H1 (cell line): Measurements from ENCODE around the gene CYP4A22. TPM values are rescaled to one million over a fixed set of nuclear protein-coding genes. Genes with fewer than 3 reads are reported as not detected.
"Not testable (repeated sequence)": the region's sequence is repeated elsewhere in the genome, so short reads cannot be mapped to it uniquely, and the experiment has no call there.

Source experiments
- CTCF ChIA-PET: fragments of 300-600 bp; sonication (Branson Sonifier 250); formaldehyde crosslinking; loops from one replicate; lab custom pipeline; 2021; ENCODE audit not compliant: partially characterized antibody; lab: Charles Lee
- POLR2A ChIA-PET: fragments of 300-600 bp; sonication (Branson Sonifier 250); formaldehyde crosslinking; loops from one replicate; lab custom pipeline; 2021; ENCODE audit warnings: inconsistent platforms; ENCODE audit not compliant: partially characterized antibody; lab: Charles Lee
- DNase-seq, 2 experiments: peaks; one replicate each; pipeline versions ENCODE4 v3.0.0 to v3.0.0-alpha.2; 2010 to 2022; ENCODE audit warnings: low spot score in 2 of 2, low read depth in 1 of 2, mixed read lengths in 1 of 2
- FAIRE-seq: peaks from 2 replicates; lab custom pipeline; 2011; peaks lifted over from hg19 to GRCh38; lab: Jason Lieb, UNC
- H2AFZ ChIP-seq: 2 replicates; pipeline ENCODE4 v1.8.1; 2012; ENCODE audit warnings: low read length, inconsistent platforms
- H2AK5ac ChIP-seq: 2 replicates; pipeline ENCODE4 v1.6.1; 2013; ENCODE audit warnings: low read depth, low read length
- H2BK120ac ChIP-seq: replicated peaks from 2 replicates; pipeline ENCODE3; 2013; ENCODE audit warnings: low read depth, low read length, inconsistent platforms
- H2BK12ac ChIP-seq: 2 replicates; pipeline ENCODE4 v1.6.1; 2013; ENCODE audit warnings: low read depth, low read length
- H2BK15ac ChIP-seq: 2 replicates; pipeline ENCODE4 v1.6.1; 2013; ENCODE audit warnings: low read length
- H2BK20ac ChIP-seq: 2 replicates; pipeline ENCODE4 v1.6.1; 2013; ENCODE audit warnings: low read length
- H2BK5ac ChIP-seq: 2 replicates; pipeline ENCODE4 v1.6.1; 2013; ENCODE audit warnings: low read depth, low read length
- H3K14ac ChIP-seq: 2 replicates; pipeline ENCODE4 v1.6.1; 2013; ENCODE audit warnings: inconsistent platforms; ENCODE audit not compliant: insufficient read length
- H3K18ac ChIP-seq: 2 replicates; pipeline ENCODE4 v1.6.1; 2013; ENCODE audit warnings: low read length; ENCODE audit errors: extremely low read depth
- H3K23ac ChIP-seq: 2 replicates; pipeline ENCODE4 v1.6.1; 2013; ENCODE audit warnings: inconsistent platforms; ENCODE audit not compliant: insufficient read length
- H3K23me2 ChIP-seq: 2 replicates; pipeline ENCODE4 v1.6.1; 2013; ENCODE audit warnings: low read depth, low read length
- H3K27ac ChIP-seq: 2 replicates; pipeline ENCODE4 v1.6.1; 2011; ENCODE audit warnings: low read depth, low read length, inconsistent platforms
- H3K27me3 ChIP-seq, 4 experiments: replicated peaks in 1 of 4; 1 replicate in 1 of 4; 2 replicates in 3 of 4; pipeline versions ENCODE4 v1.6.1 to v1.8.1; 2011 to 2013; ENCODE audit warnings: low read length in 3 of 4, mild to moderate bottlenecking in 3 of 4, inconsistent platforms in 2 of 4, mixed read lengths in 2 of 4, moderate library complexity in 1 of 4; ENCODE audit not compliant: control insufficient read depth in 3 of 4, insufficient read depth in 3 of 4; ENCODE audit errors: extremely low read depth in 1 of 4
- H3K36me3 ChIP-seq, 4 experiments: 2 replicates each; pipeline versions ENCODE4 v1.6.1 to v1.8.1; 2011 to 2013; ENCODE audit warnings: mild to moderate bottlenecking in 4 of 4, low read length in 3 of 4, moderate library complexity in 2 of 4, control low read depth in 1 of 4, inconsistent platforms in 1 of 4; ENCODE audit not compliant: insufficient read depth in 4 of 4, control insufficient read depth in 2 of 4
- H3K4ac ChIP-seq: replicated peaks from 2 replicates; pipeline ENCODE3; 2013; ENCODE audit warnings: low read length, low read depth, mixed read lengths, inconsistent platforms; ENCODE audit not compliant: insufficient read length
- H3K4me1 ChIP-seq, 4 experiments: replicated peaks in 1 of 4; 1 replicate in 1 of 4; 2 replicates in 3 of 4; pipeline versions ENCODE4 v1.6.1 to v1.8.1; 2011 to 2013; ENCODE audit warnings: low read length in 3 of 4, inconsistent platforms in 2 of 4, mixed read lengths in 1 of 4; ENCODE audit not compliant: insufficient read depth in 4 of 4, control insufficient read depth in 3 of 4
- H3K4me2 ChIP-seq, 2 experiments: 2 replicates each; pipeline versions ENCODE4 v1.6.1 to v1.8.1; 2011 to 2013; ENCODE audit warnings: low read depth in 2 of 2, low read length in 2 of 2, control low read depth in 1 of 2, inconsistent platforms in 1 of 2, mild to moderate bottlenecking in 1 of 2; ENCODE audit not compliant: insufficient read depth in 1 of 2
- H3K4me3 ChIP-seq, 4 experiments: fragments of 200-600, 300-600 bp in 1 of 4; sonication (generic), shearing (Covaris generic), sonication (Bioruptor Twin) in 1 of 4; 2 replicates each; pipeline versions ENCODE4 v1.5.1 to v1.8.1; 2011 to 2016; ENCODE audit warnings: low read length in 4 of 4, low read depth in 3 of 4, control low read depth in 2 of 4, inconsistent platforms in 2 of 4, mild to moderate bottlenecking in 2 of 4, mixed read lengths in 1 of 4, moderate library complexity in 1 of 4; ENCODE audit not compliant: insufficient read depth in 2 of 4; ENCODE audit errors: extremely low read depth in 1 of 4
- H3K56ac ChIP-seq: replicated peaks from 2 replicates; pipeline ENCODE3; 2013; ENCODE audit warnings: low read depth, mild to moderate bottlenecking, mixed read lengths, low read length, inconsistent platforms; ENCODE audit not compliant: insufficient read length
- H3K79me1 ChIP-seq: 2 replicates; pipeline ENCODE4 v1.6.1; 2013; ENCODE audit warnings: low read depth, low read length, control low read depth
- H3K79me2 ChIP-seq, 2 experiments: 2 replicates each; pipeline versions ENCODE4 v1.6.1 to v1.8.1; 2012 to 2013; ENCODE audit warnings: low read length in 2 of 2, mild to moderate bottlenecking in 2 of 2, inconsistent platforms in 1 of 2; ENCODE audit not compliant: insufficient read depth in 2 of 2, control insufficient read depth in 1 of 2
- H3K9ac ChIP-seq, 4 experiments: replicated peaks in 1 of 4; 1 replicate in 1 of 4; 2 replicates in 3 of 4; pipeline versions ENCODE4 v1.6.1 to v1.8.1; 2011 to 2013; ENCODE audit warnings: low read depth in 3 of 4, low read length in 3 of 4, control low read depth in 2 of 4, mild to moderate bottlenecking in 2 of 4, moderate library complexity in 2 of 4, inconsistent platforms in 1 of 4; ENCODE audit errors: extremely low read depth in 1 of 4
- H3K9me3 ChIP-seq, 2 experiments: 2 replicates each; pipeline versions ENCODE4 v1.6.1 to v1.8.1; 2012 to 2013; ENCODE audit warnings: mild to moderate bottlenecking in 2 of 2, moderate library complexity in 2 of 2, control low read depth in 1 of 2, inconsistent platforms in 1 of 2, low read depth in 1 of 2, low read length in 1 of 2, mixed read lengths in 1 of 2; ENCODE audit not compliant: insufficient read depth in 2 of 2
- H4K20me1 ChIP-seq, 2 experiments: replicated peaks in 1 of 2; 2 replicates each; pipeline versions ENCODE3 to v1.8.1; 2011 to 2013; ENCODE audit warnings: inconsistent platforms in 2 of 2, low read length in 2 of 2, mild to moderate bottlenecking in 1 of 2; ENCODE audit not compliant: insufficient read depth in 2 of 2, control insufficient read depth in 1 of 2
- H4K5ac ChIP-seq: 2 replicates; pipeline ENCODE4 v1.6.1; 2013; ENCODE audit warnings: low read length, low read depth, mixed read lengths, inconsistent platforms; ENCODE audit not compliant: insufficient read length
- H4K8ac ChIP-seq: 2 replicates; pipeline ENCODE4 v1.8.0; 2013; ENCODE audit warnings: mild to moderate bottlenecking, moderate library complexity, low read length, inconsistent platforms; ENCODE audit not compliant: insufficient read depth; ENCODE audit errors: extremely low read depth
- H4K91ac ChIP-seq: replicated peaks from 2 replicates; pipeline ENCODE3; 2013; ENCODE audit warnings: low read length, mixed read lengths, inconsistent platforms; ENCODE audit not compliant: insufficient read length
- CTCF ChIP-seq, 3 experiments: IDR thresholded peaks; 1 replicate in 2 of 3; 2 replicates in 1 of 3; pipeline versions ENCODE4 v1.5.1 to v1.6.1; 2011; ENCODE audit warnings: low read length in 3 of 3, mild to moderate bottlenecking in 3 of 3, inconsistent platforms in 2 of 3, low read depth in 1 of 3, moderate library complexity in 1 of 3; ENCODE audit not compliant: insufficient read depth in 1 of 3; ENCODE audit errors: control extremely low read depth in 1 of 3
- HDAC2 ChIP-seq, 2 experiments: fragments of 300-600 bp in 1 of 2; sonication (generic) in 1 of 2; IDR thresholded peaks; 2 replicates each; pipeline ENCODE4 v1.6.1; 2011 to 2012; ENCODE audit warnings: low read depth in 2 of 2, low read length in 2 of 2, mild to moderate bottlenecking in 2 of 2, moderate library complexity in 2 of 2, borderline replicate concordance in 1 of 2, inconsistent platforms in 1 of 2
- KDM1A ChIP-seq: fragments of 200-600, 300-600 bp; sonication (generic); IDR thresholded peaks from 2 replicates; pipeline ENCODE4 v1.7.1; 2016; ENCODE audit warnings: mild to moderate bottlenecking, low read length, borderline replicate concordance
- RAD21 ChIP-seq, 2 experiments: IDR thresholded peaks in 1 of 2; conservative IDR thresholded peaks in 1 of 2; 2 replicates each; pipeline ENCODE4 v1.6.1; 2011; ENCODE audit warnings: low read depth in 2 of 2, low read length in 2 of 2, improper control_type of control experiment in 1 of 2, inconsistent platforms in 1 of 2, mild to moderate bottlenecking in 1 of 2, moderate library complexity in 1 of 2
- WGBS, 2 experiments: shearing (Covaris generic) in 1 of 2; methylation state at CpG; one replicate each; pipeline versions ENCODE4 v1.1.6 to v1.1.7; 2013 to 2015; ENCODE audit warnings: low lambda C conversion rate in 2 of 2, mixed read lengths in 2 of 2, inconsistent platforms in 1 of 2, low coverage in 1 of 2, missing lambda C conversion rate in 1 of 2; ENCODE audit not compliant: insufficient replicate concordance in 2 of 2, insufficient coverage in 1 of 2, insufficient read length in 1 of 2; ENCODE audit errors: extremely low coverage in 1 of 2, missing lambda C conversion rate in 1 of 2; 5-methylcytosine and 5-hydroxymethylcytosine counted together
- polyA plus RNA-seq, 7 experiments: library from polyadenylated mRNA; depleted of rRNA in 3 of 7; stranded (reverse) in 5 of 7; unstranded in 2 of 7; fragments of >200 nt in 5 of 7; fragments of 200-250 nt in 2 of 7; gene quantifications; 1 replicate in 5 of 7; 2 replicates in 1 of 7; 4 replicates in 1 of 7; pipeline versions ENCODE4 v1.2.1 to v1.2.3, GENCODE V29; 2011 to 2013; ENCODE audit warnings: missing spikeins in 2 of 7, mixed read lengths in 2 of 7
- total RNA-seq: library from RNA; stranded (reverse); fragmentation: NEBNext Ultra II Directional; extraction: Animal tissue kit (Norgen Biotek cat#: 25700); gene quantifications from 2 replicates; pipeline ENCODE4 v1.2.1, GENCODE V29; 2021

CYP4A22 gene
- total and polyA plus RNA-seq, 2 of the 8 experiments (the other 6 are each of a cell fraction or from before 2014, with no cell fraction given): not detected

GRCh38 chr1:47091476-47091875 is 45.8 kb upstream of the CYP4A22 start:
- H3K79me2 ChIP-seq, H3K14ac ChIP-seq, H2BK5ac ChIP-seq, H3K56ac ChIP-seq, H3K27me3 ChIP-seq, H2AK5ac ChIP-seq, H4K20me1 ChIP-seq, H3K9ac ChIP-seq, H2BK15ac ChIP-seq, H2BK20ac ChIP-seq, H3K4me3 ChIP-seq, H3K36me3 ChIP-seq, DNase-seq, H3K79me1 ChIP-seq, H2BK12ac ChIP-seq, H4K5ac ChIP-seq, H3K23ac ChIP-seq, H3K23me2 ChIP-seq, H3K9me3 ChIP-seq, H3K4me1 ChIP-seq, POLR2A ChIA-PET, H2AFZ ChIP-seq, H4K91ac ChIP-seq, H3K27ac ChIP-seq, H3K4ac ChIP-seq, H2BK120ac ChIP-seq, H3K18ac ChIP-seq, H4K8ac ChIP-seq: not testable (repeated sequence)
- CTCF ChIA-PET: interaction anchor here (0.5 to 1.3 kb wide), 3 partner anchors 90 to 346 kb away, joined by 4 to 5 read pairs (median 4); no protein-coding TSS in a partner anchor
- 20% methylated on average over 3 of the region's 3 CpGs; no CpG with 5 or more reads in 1 of the 2 experiments for WGBS, 2 experiments
- H3K4me2 ChIP-seq: peak overlapping the region in 1 of 2 experiments; percentile 38; a peak in 1 of 4 replicates
- peak; percentile 99 for FAIRE-seq
- TF ChIP-seq RAD21 (IDR thresholded peaks at IDR 0.05 in 1 of 2, conservative IDR thresholded peaks at IDR 0.05 in 1 of 2; ENCODE audit: low read depth in 2 of 2, low read length in 2 of 2) (peak; percentile 41 to 50), KDM1A (peak; percentile 89), HDAC2 (IDR thresholded peaks at IDR 0.05; ENCODE audit: borderline replicate concordance in 1 of 2, low read depth in 2 of 2, low read length in 2 of 2) (peak in 1 of 2 experiments; percentile 65; a peak in 1 of 4 replicates), CTCF (IDR thresholded peaks at IDR 0.05; ENCODE audit: control extremely low read depth in 1 of 3, insufficient read depth in 1 of 3, low read depth in 1 of 3, low read length in 3 of 3) (peak in 1 of 3 experiments; percentile 34; a peak in 1 of 4 replicates)
